K562 (cell line): ENCODE data around the gene ZNF429.

Experiments used
- CBX2 ChIP-seq: fragments of 200-600 bp; sonication (generic); IDR thresholded peaks from one replicate; pipeline ENCODE4 v1.6.1; 2012; ENCODE audit warnings: mild to moderate bottlenecking, low read length, inconsistent platforms; ENCODE audit not compliant: insufficient read depth, poor library complexity, severe bottlenecking
- HMG20B ChIP-seq: fragments of 250-450 bp; sonication (Bioruptor Pico); IDR thresholded peaks from 2 replicates; pipeline ENCODE4 v1.5.0; 2021; ENCODE audit warnings: mild to moderate bottlenecking
- IRF2 ChIP-seq: sonication (generic); formaldehyde crosslinking; IDR thresholded peaks from 2 replicates; pipeline ENCODE4 v1.8.1; 2022; ENCODE audit warnings: mild to moderate bottlenecking, missing genetic modification reagents
- MYC ChIP-seq, 2 experiments: fragments of 250-450 bp in 1 of 2; sonication (Bioruptor Pico) in 1 of 2; IDR thresholded peaks; 2 replicates each; pipeline versions ENCODE4 v1.5.1 to v1.6.1; 2012 to 2021; ENCODE audit warnings: low read depth in 2 of 2, borderline replicate concordance in 1 of 2, improper control_type of control experiment in 1 of 2, low read length in 1 of 2, mild to moderate bottlenecking in 1 of 2, moderate library complexity in 1 of 2
- POLR3A ChIP-seq: IDR thresholded peaks from 2 replicates; pipeline ENCODE4 v1.6.1; 2011; ENCODE audit warnings: borderline replicate concordance, mild to moderate bottlenecking, moderate library complexity; ENCODE audit not compliant: insufficient read length, insufficient read depth; ENCODE audit errors: extremely low read depth
- XRCC4 ChIP-seq: IDR thresholded peaks from one replicate; pipeline ENCODE4 v1.6.1; 2011; ENCODE audit not compliant: insufficient read depth, insufficient read length; ENCODE audit errors: extremely low read depth
- TF ChIP-seq, protein P1 (sequence below), 3 experiments: IDR thresholded peaks in 2 of 3; conservative IDR thresholded peaks in 1 of 3; 2 replicates each; pipeline ENCODE4 v1.5.1; 2011 to 2012; ENCODE audit warnings: low read length in 3 of 3, mild to moderate bottlenecking in 3 of 3, control low read depth in 2 of 3, improper control_type of control experiment in 1 of 3, inconsistent platforms in 1 of 3, low read depth in 1 of 3, mixed read lengths in 1 of 3, moderate library complexity in 1 of 3; ENCODE audit not compliant: insufficient read depth in 2 of 3
- TF ChIP-seq, protein P2 (sequence below): IDR thresholded peaks from 2 replicates; pipeline ENCODE4 v1.6.1; 2016; ENCODE audit warnings: missing genetic modification characterization, missing compliant biosample characterization

DNA sequence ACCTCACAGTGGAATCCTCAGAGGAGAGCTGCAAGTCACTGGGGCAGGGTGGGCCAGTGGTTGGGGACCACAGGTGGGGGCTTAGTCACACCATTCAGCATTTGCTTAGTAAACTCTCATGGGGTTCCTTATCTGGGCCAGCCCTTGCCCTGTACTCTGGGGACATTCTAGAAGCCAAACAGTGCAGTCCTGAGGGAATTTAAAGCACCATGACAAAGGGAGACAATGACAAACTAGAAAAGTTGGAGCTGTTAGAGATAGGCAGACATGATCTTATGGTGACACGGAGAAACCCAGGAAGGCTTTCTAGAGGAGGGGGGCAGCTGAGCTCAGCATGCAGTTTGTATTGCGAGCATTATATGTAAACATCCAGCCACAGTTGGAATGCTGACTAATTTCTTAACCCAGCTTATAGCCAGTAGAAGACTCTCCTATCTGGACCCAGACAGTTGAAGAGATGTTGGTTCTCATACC, 87.6 kb downstream of the ZNF429 start:
- TF ChIP-seq POLR3A (no peak), XRCC4 (no peak), CBX2 (no peak), MYC (IDR thresholded peaks at IDR 0.05; ENCODE audit: low read depth, low read length) (no peak), MYC (CRISPR knock-in tag; IDR thresholded peaks at IDR 0.05; ENCODE audit: borderline replicate concordance, low read depth) (no peak), HMG20B (no peak), IRF2 (CRISPR knock-in tag) (no peak)
- TF ChIP-seq, protein P1, sequence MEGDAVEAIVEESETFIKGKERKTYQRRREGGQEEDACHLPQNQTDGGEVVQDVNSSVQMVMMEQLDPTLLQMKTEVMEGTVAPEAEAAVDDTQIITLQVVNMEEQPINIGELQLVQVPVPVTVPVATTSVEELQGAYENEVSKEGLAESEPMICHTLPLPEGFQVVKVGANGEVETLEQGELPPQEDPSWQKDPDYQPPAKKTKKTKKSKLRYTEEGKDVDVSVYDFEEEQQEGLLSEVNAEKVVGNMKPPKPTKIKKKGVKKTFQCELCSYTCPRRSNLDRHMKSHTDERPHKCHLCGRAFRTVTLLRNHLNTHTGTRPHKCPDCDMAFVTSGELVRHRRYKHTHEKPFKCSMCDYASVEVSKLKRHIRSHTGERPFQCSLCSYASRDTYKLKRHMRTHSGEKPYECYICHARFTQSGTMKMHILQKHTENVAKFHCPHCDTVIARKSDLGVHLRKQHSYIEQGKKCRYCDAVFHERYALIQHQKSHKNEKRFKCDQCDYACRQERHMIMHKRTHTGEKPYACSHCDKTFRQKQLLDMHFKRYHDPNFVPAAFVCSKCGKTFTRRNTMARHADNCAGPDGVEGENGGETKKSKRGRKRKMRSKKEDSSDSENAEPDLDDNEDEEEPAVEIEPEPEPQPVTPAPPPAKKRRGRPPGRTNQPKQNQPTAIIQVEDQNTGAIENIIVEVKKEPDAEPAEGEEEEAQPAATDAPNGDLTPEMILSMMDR (IDR thresholded peaks at IDR 0.05 in 2 of 3, conservative IDR thresholded peaks at IDR 0.05 in 1 of 3; ENCODE audit: insufficient read depth in 2 of 3, low read depth in 1 of 3, low read length in 3 of 3): no peak
- TF ChIP-seq, protein P2, sequence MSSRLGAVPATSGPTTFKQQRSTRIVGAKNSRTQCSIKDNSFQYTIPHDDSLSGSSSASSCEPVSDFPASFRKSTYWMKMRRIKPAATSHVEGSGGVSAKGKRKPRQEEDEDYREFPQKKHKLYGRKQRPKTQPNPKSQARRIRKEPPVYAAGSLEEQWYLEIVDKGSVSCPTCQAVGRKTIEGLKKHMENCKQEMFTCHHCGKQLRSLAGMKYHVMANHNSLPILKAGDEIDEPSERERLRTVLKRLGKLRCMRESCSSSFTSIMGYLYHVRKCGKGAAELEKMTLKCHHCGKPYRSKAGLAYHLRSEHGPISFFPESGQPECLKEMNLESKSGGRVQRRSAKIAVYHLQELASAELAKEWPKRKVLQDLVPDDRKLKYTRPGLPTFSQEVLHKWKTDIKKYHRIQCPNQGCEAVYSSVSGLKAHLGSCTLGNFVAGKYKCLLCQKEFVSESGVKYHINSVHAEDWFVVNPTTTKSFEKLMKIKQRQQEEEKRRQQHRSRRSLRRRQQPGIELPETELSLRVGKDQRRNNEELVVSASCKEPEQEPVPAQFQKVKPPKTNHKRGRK (tag): no peak
